Muscle layer of colon (tissue), 2 donors: ENCODE measurements around the gene FCER2.

Source experiments
- H3K27ac ChIP-seq: one replicate; pipeline ENCODE4 v1.7.0; 2013; ENCODE audit warnings: low read depth, mild to moderate bottlenecking, low read length, moderate library complexity
- H3K27me3 ChIP-seq, 2 donors: one replicate each; pipeline ENCODE4 v1.7.0; 2013; ENCODE audit warnings: low read length in 2 of 2, mild to moderate bottlenecking in 2 of 2; ENCODE audit not compliant: insufficient read depth in 2 of 2, control insufficient read depth in 1 of 2
- H3K36me3 ChIP-seq: one replicate; pipeline ENCODE4 v1.7.0; 2013; ENCODE audit warnings: mild to moderate bottlenecking, low read length; ENCODE audit not compliant: insufficient read depth
- H3K4me1 ChIP-seq: one replicate; pipeline ENCODE4 v1.7.0; 2013; ENCODE audit warnings: mild to moderate bottlenecking, low read length; ENCODE audit not compliant: insufficient read depth
- H3K4me3 ChIP-seq, 2 donors: one replicate each; pipeline ENCODE4 v1.7.0; 2013; ENCODE audit warnings: low read length in 2 of 2, low read depth in 1 of 2, mild to moderate bottlenecking in 1 of 2, moderate library complexity in 1 of 2
- H3K9ac ChIP-seq: one replicate; pipeline ENCODE4 v1.7.0; 2013; ENCODE audit warnings: low read length
- H3K9me3 ChIP-seq: one replicate; pipeline ENCODE4 v1.7.0; 2013; ENCODE audit warnings: mild to moderate bottlenecking, low read length
- donor health status: abdominal sarcoma.
- donor health status: Adenocarcinoma of cecum.

FCER2 gene

GRCh38 chr19:7642295-7643030 is 59.5 kb downstream of the FCER2 start:
- peaks cover 8 to 54% of the 10 kb centered on the region in 2 donors for H3K27me3 ChIP-seq
- H3K27ac ChIP-seq: no peak overlapping the region
- no peak overlapping the region for H3K4me3 ChIP-seq
- H3K9me3 ChIP-seq: no peaks in the 10 kb centered on the region
- no peaks in the 10 kb centered on the region for H3K36me3 ChIP-seq
- no peak overlapping the region for H3K9ac ChIP-seq
- H3K4me1 ChIP-seq: no peaks in the 10 kb centered on the region

GRCh38 chr19:7641290-7642276 is 60.3 kb downstream of the FCER2 start:
- no peaks in the 10 kb centered on the region for H3K9me3 ChIP-seq
- no peak overlapping the region for H3K27ac ChIP-seq
- no peak overlapping the region for H3K9ac ChIP-seq
- H3K27me3 ChIP-seq: peaks cover 8 to 57% of the 10 kb centered on the region in 2 donors
- H3K4me1 ChIP-seq: no peaks in the 10 kb centered on the region
- H3K36me3 ChIP-seq: no peaks in the 10 kb centered on the region
- H3K4me3 ChIP-seq: no peak overlapping the region

- Histone ChIP-seq H3K4me1 (no peaks in the 10 kb centered on the region), H3K36me3 (no peaks in the 10 kb centered on the region), H3K27ac (no peak overlapping the region), H3K4me3 (no peak overlapping the region), H3K9ac (no peak overlapping the region), H3K27me3 (peaks cover 8 to 58% of the 10 kb centered on the region in 2 donors), H3K9me3 (no peaks in the 10 kb centered on the region)
Observed at GRCh38 chr19:7640803-7641202, 61.1 kb downstream of the FCER2 start.

- Histone ChIP-seq H3K27me3 (peaks cover 8 to 56% of the 10 kb centered on the region in 2 donors), H3K27ac (no peak overlapping the region), H3K9me3 (no peaks in the 10 kb centered on the region), H3K4me1 (no peaks in the 10 kb centered on the region), H3K4me3 (no peak overlapping the region), H3K9ac (no peak overlapping the region), H3K36me3 (no peaks in the 10 kb centered on the region)
Observed at GRCh38 chr19:7639863-7640348, 62.0 kb downstream of the FCER2 start.

- H3K36me3 ChIP-seq: no peaks in the 10 kb centered on the region
- no peaks in the 10 kb centered on the region for H3K4me1 ChIP-seq
- H3K27me3 ChIP-seq: peaks cover 8 to 49% of the 10 kb centered on the region in 2 donors
- no peak overlapping the region for H3K27ac ChIP-seq
- no peak overlapping the region for H3K4me3 ChIP-seq
- no peaks in the 10 kb centered on the region for H3K9me3 ChIP-seq
- H3K9ac ChIP-seq: no peak overlapping the region
Observed at GRCh38 chr19:7638802-7639465, 63.0 kb downstream of the FCER2 start.
